GM12878 (cell line): ENCODE measurements around the gene DOCK2. TPM values are rescaled to one million over a fixed set of nuclear protein-coding genes. Genes with fewer than 3 reads are reported as not detected.

Experiments
- ATAC-seq: fragments of 200-7000 bp; cut with Tn5 transposase; 3 replicates; pipeline ENCODE4 v1.9.1; 2020; ENCODE audit warnings: mild to moderate bottlenecking, moderate library complexity
- BruUV-seq: library from RNA; stranded (reverse); fragments of 400-500 nt; replicated peaks from 2 replicates; lab custom pipeline; 2021; lab: Mats Ljungman, UMichigan
- CTCF ChIA-PET: fragments of 300-600 bp; sonication (Branson Sonifier 250); formaldehyde crosslinking; extraction: SDS; loops from one replicate; lab custom pipeline; 2021; ENCODE audit warnings: inconsistent platforms; lab: Yijun Ruan, JAX
- POLR2A ChIA-PET: fragments of 350-600 bp; formaldehyde crosslinking; extraction: SDS; loops from one replicate; lab custom pipeline; 2021; ENCODE audit warnings: inconsistent platforms; lab: Charles Lee
- RAD21 ChIA-PET: fragments of 300-600 bp; sonication (Branson Sonifier 250); formaldehyde crosslinking; loops from one replicate; lab custom pipeline; 2023; ENCODE audit warnings: antibody characterized with exemption; ENCODE audit not compliant: unreplicated experiment; lab: Charles Lee
- SMC1A ChIA-PET: fragments of 300-600 bp; sonication (Branson Sonifier 250); formaldehyde crosslinking; loops from one replicate; lab custom pipeline; 2023; ENCODE audit not compliant: unreplicated experiment, uncharacterized antibody; lab: Charles Lee
- DNase-seq: peaks from one replicate; pipeline ENCODE4 v3.0.0-alpha.2; 2011; ENCODE audit warnings: low read depth, low spot score
- FAIRE-seq: peaks from 3 replicates; lab custom pipeline; 2011; peaks lifted over from hg19 to GRCh38; lab: Jason Lieb, UNC
- H2AFZ ChIP-seq: 2 replicates; pipeline ENCODE4 v1.6.0; 2011; ENCODE audit warnings: low read depth, low read length, control low read depth; ENCODE audit not compliant: control insufficient read depth
- H3K27ac ChIP-seq: 2 replicates; pipeline ENCODE4 v1.5.1; 2011; ENCODE audit warnings: control low read depth; ENCODE audit not compliant: control insufficient read depth, insufficient read depth
- H3K27me3 ChIP-seq, 2 experiments: replicated peaks in 1 of 2; 2 replicates each; pipeline versions ENCODE4 v1.6.0 to v1.6.1; 2011; ENCODE audit warnings: low read length in 1 of 2; ENCODE audit not compliant: control insufficient read depth in 2 of 2, insufficient read depth in 2 of 2
- H3K36me3 ChIP-seq, 2 experiments: 2 replicates each; pipeline ENCODE4 v1.5.1; 2011; ENCODE audit warnings: low read length in 1 of 2; ENCODE audit not compliant: control insufficient read depth in 2 of 2, insufficient read depth in 2 of 2
- H3K4me1 ChIP-seq: 2 replicates; pipeline ENCODE4 v1.6.1; 2011; ENCODE audit warnings: mild to moderate bottlenecking, low read length, moderate library complexity, mixed read lengths; ENCODE audit not compliant: control insufficient read depth, insufficient read depth
- H3K4me2 ChIP-seq: 2 replicates; pipeline ENCODE4 v1.6.0; 2011; ENCODE audit warnings: control low read depth; ENCODE audit not compliant: control insufficient read depth, insufficient read depth
- H3K4me3 ChIP-seq: fragments of 200-600 bp; sonication (generic); 2 replicates; pipeline ENCODE4 v1.5.1; 2016
- H3K79me2 ChIP-seq: 2 replicates; pipeline ENCODE4 v1.6.0; 2011; ENCODE audit warnings: low read length; ENCODE audit not compliant: control insufficient read depth, insufficient read depth
- H3K9ac ChIP-seq: 2 replicates; pipeline ENCODE4 v1.8.0; 2011; ENCODE audit warnings: low read length, control low read depth, mixed read lengths; ENCODE audit not compliant: control insufficient read depth, insufficient read depth
- H3K9me3 ChIP-seq: replicated peaks from 3 replicates; pipeline ENCODE4 v1.5.1; 2011; ENCODE audit warnings: mild to moderate bottlenecking, low read length; ENCODE audit not compliant: control insufficient read depth, insufficient read depth
- H4K20me1 ChIP-seq: 2 replicates; pipeline ENCODE4 v1.6.0; 2011; ENCODE audit not compliant: control insufficient read depth, insufficient read depth
- EGR1 ChIP-seq, 2 experiments: IDR thresholded peaks; 1 replicate in 1 of 2; 2 replicates in 1 of 2; pipeline ENCODE4 v1.6.1; 2011 to 2012; ENCODE audit warnings: low read depth in 2 of 2, low read length in 2 of 2, borderline replicate concordance in 1 of 2, mild to moderate bottlenecking in 1 of 2, moderate library complexity in 1 of 2
- FOXK2 ChIP-seq: fragments of 450-650 bp; IDR thresholded peaks from 2 replicates; pipeline ENCODE4 v1.6.1; 2017; ENCODE audit warnings: mild to moderate bottlenecking, moderate library complexity
- RFX5 ChIP-seq: IDR thresholded peaks from 2 replicates; pipeline ENCODE4 v1.6.1; 2011; ENCODE audit warnings: low read depth, low read length, improper control_type of control experiment
- ZSCAN29 ChIP-seq: fragments of 450-650 bp; IDR thresholded peaks from 2 replicates; pipeline ENCODE4 v1.6.1; 2017; ENCODE audit warnings: mild to moderate bottlenecking, moderate library complexity
- WGBS: methylation state at CpG from one replicate; pipeline ENCODE4 v1.1.6; 2016; ENCODE audit warnings: low lambda C conversion rate; ENCODE audit not compliant: insufficient replicate concordance, insufficient coverage; ENCODE audit errors: missing lambda C conversion rate; 5-methylcytosine and 5-hydroxymethylcytosine counted together
- in situ Hi-C: fragments of 300-500 bp; cut with MboI; formaldehyde crosslinking; loops from 9 replicates; pipeline ENCODE4 v1.14.3; 2018; ENCODE audit warnings: mixed read lengths
- intact Hi-C: fragments of 100-400 bp; cut with micrococcal nuclease; formaldehyde crosslinking; loops from one replicate; pipeline ENCODE4 v1.14.2; 2022; ENCODE audit not compliant: unreplicated experiment
- polyA plus RNA-seq, 11 experiments: library from polyadenylated mRNA; depleted of rRNA in 4 of 11; unstranded in 6 of 11; stranded (reverse) in 5 of 11; fragments of >200 nt; fragmentation: Nextera tagmentation in 4 of 11; fragmentation: Illumina TruSeq in 1 of 11; extraction: Ambion mirVana in 4 of 11; extraction: Trizol in 1 of 11; gene quantifications; 1 replicate in 1 of 11; 2 replicates in 10 of 11; pipeline versions ENCODE4 v1.2.1 to v1.2.3, GENCODE V29; 2011 to 2016; ENCODE audit warnings: inconsistent platforms in 2 of 11, missing spikeins in 2 of 11, low read depth in 1 of 11
- total RNA-seq, 4 experiments: library from RNA; depleted of rRNA in 3 of 4; stranded (reverse); fragments of >200 nt in 3 of 4; fragmentation: Illumina TruSeq in 1 of 4; extraction: Trizol in 1 of 4; gene quantifications; 2 replicates each; pipeline versions ENCODE4 v1.2.1 to v1.2.3, GENCODE V29; 2013 to 2021
- TF ChIP-seq, protein P1 (sequence below): fragments of 450-650 bp; IDR thresholded peaks from 2 replicates; pipeline ENCODE4 v1.6.1; 2016; ENCODE audit warnings: mild to moderate bottlenecking, moderate library complexity, borderline replicate concordance

Gene DOCK2
- total and polyA plus RNA-seq, 10 of the 15 experiments (the other 5 are each of a cell fraction or from before 2014, with no cell fraction given): 34.2 to 192 (median 118) TPM

DNA sequence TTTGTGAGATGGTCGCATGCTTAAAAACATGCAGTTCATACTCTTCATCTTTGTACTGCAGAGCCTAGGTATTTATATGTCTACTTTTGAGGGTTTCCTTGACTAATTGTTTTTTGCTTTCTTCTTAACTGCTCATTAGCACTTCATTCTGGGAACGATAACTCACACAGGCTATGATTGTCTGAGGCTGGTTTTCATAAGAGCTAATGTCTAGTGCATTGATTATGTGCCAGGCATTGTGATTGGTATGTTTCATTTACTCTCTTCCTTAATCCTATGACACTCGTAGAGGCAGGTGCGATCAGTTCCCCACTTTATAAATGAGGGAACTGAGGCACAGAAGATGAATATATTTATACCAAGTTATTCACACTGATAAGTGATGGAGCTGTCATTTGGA, 249.6 kb downstream of the DOCK2 start (continued):
- TF ChIP-seq EGR1 (IDR thresholded peaks at IDR 0.05; ENCODE audit: borderline replicate concordance in 1 of 2, low read depth in 2 of 2, low read length in 2 of 2): no peak
- no peak for TF ChIP-seq ZSCAN29
- TF ChIP-seq RFX5: no peak

DNA sequence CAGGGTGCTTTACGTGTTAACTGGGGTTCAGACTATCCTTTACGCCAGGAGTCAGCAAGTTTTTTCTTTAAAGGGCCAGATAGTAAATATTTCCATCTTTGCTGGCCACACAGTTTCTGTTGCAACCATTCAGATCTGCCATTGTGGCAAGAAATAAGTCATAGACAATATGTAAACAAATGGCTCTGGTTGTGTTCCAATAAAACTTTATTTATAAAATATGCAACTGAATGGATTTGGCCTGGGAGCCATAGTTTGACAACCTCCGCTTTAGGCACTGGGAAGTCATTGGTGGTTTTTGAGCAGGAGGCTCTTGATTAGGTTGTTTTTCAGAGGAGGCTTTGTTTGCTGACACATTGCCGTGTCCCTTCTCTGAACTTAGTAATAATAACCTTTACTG, 252.5 kb downstream of the DOCK2 start:
- FAIRE-seq: no peak
- ChIA-PET POLR2A (no interaction called here), CTCF (interaction anchor here (0.6 kb wide), 1 partner anchor 1008 kb away, joined by 3 read pairs; no protein-coding TSS in a partner anchor), RAD21 (no interaction called here), SMC1A (no interaction called here)
- intact Hi-C loops (no loop called here), in situ Hi-C loops (no loop called here)
- Histone ChIP-seq H3K36me3 (peaks cover 7 to 21% of the 10 kb centered on the region in 2 experiments), H3K27me3 (no peaks in the 10 kb centered on the region), H3K4me1 (no peaks in the 10 kb centered on the region; the same call in 1 of the 2 replicates), H3K9ac (no peak overlapping the region), H2AFZ (no peak overlapping the region), H3K4me2 (no peak overlapping the region), H3K4me3 (no peak overlapping the region), H3K79me2 (no peaks in the 10 kb centered on the region), H3K9me3 (no peaks in the 10 kb centered on the region), H4K20me1 (no peaks in the 10 kb centered on the region; the same call in 1 of the 2 replicates), H3K27ac (no peak overlapping the region)
- no peak for ATAC-seq
- no TSS peak for BruUV-seq
- 98% methylated on average over 4 of the region's 4 CpGs for WGBS
- TF ChIP-seq, protein P1, sequence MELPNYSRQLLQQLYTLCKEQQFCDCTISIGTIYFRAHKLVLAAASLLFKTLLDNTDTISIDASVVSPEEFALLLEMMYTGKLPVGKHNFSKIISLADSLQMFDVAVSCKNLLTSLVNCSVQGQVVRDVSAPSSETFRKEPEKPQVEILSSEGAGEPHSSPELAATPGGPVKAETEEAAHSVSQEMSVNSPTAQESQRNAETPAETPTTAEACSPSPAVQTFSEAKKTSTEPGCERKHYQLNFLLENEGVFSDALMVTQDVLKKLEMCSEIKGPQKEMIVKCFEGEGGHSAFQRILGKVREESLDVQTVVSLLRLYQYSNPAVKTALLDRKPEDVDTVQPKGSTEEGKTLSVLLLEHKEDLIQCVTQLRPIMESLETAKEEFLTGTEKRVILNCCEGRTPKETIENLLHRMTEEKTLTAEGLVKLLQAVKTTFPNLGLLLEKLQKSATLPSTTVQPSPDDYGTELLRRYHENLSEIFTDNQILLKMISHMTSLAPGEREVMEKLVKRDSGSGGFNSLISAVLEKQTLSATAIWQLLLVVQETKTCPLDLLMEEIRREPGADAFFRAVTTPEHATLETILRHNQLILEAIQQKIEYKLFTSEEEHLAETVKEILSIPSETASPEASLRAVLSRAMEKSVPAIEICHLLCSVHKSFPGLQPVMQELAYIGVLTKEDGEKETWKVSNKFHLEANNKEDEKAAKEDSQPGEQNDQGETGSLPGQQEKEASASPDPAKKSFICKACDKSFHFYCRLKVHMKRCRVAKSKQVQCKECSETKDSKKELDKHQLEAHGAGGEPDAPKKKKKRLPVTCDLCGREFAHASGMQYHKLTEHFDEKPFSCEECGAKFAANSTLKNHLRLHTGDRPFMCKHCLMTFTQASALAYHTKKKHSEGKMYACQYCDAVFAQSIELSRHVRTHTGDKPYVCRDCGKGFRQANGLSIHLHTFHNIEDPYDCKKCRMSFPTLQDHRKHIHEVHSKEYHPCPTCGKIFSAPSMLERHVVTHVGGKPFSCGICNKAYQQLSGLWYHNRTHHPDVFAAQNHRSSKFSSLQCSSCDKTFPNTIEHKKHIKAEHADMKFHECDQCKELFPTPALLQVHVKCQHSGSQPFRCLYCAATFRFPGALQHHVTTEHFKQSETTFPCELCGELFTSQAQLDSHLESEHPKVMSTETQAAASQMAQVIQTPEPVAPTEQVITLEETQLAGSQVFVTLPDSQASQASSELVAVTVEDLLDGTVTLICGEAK: peak; percentile 77
- TF ChIP-seq FOXK2: no peak
- no peak for DNase-seq
